Stimulated activated CD4-positive, alpha-beta T cell treated with anti-CD3 and anti-CD28 coated beads, Interleukin-2, amount 100 ng/mL, for 24 hours (primary cell): Measurements from ENCODE around the gene ANTXR2.
A peak's percentile ranks its signal among the peaks of the same experiment; 100 is the strongest.

ENCODE experiments used
- DNase-seq, 2 donors: peaks; one replicate each; pipeline ENCODE4 v3.0.0-alpha.2; 2020

ANTXR2 gene

DNA sequence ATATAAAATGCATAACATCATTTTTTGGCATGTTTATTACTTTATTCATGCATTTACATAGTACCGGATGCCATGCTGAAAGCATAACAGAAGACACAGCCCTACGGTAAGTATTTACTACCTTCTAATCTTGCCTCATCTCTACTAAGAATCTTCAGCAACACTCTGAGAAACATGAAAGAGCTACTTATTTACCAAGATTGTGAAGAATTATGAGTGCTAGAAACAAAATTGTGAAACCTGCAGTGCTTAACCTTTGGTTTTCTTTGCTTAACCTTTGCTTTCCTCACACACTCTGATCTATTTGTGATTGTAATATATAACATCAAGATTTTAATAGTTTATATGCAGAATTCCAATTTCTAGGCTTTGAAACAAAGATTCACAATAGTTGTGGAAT lies 7.4 kb downstream of the ANTXR2 start:
- DNase-seq: no peak

- no peak for DNase-seq
Observed at GRCh38 chr4:80062527-80062926, 10.5 kb downstream of the ANTXR2 start.

- DNase-seq: no peak
Observed at GRCh38 chr4:80060804-80061203, 12.2 kb downstream of the ANTXR2 start.

DNA sequence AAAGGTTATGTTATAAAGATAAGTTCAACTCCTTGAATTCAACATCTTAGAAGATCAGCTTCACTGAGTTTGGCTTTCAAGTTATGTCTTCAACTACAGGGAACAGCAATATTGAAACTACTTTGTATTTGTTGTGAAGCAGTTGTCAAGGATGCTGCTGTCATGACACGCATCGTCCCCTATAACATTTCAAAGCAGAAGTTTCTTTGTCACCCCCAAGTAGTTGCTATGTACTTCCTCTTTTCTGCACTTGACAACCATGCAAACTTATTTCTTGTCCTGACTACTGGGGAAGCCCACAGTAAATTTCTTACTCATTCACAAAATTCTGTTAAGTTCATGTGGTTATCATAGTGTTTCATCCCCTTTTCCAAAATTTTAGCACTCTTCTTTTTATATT lies 14.3 kb downstream of the ANTXR2 start:
- DNase-seq: peak in 1 of 2 donors; percentile 35

DNA sequence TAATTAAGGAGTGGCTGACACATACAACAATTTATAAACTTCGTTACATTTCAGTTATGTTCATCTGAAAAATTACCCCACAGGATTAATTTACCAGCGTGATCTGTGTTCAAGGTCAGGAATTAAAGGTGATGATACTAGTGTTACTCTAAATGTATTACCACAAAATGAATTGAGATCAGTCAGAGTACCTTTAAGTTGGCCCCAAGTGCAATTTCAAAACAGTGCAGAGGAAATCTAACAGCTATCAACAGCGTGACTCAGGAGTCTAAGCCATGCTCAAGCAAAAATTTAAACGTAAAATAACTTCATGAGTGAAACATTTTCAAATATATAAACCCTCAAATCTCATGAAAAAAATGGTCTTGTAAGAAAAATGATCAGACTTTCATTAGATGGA lies 18.7 kb downstream of the ANTXR2 start:
- no peak for DNase-seq

- no peak for DNase-seq
Observed at GRCh38 chr4:80053140-80053910, 19.7 kb downstream of the ANTXR2 start.

- DNase-seq: no peak
Observed at GRCh38 chr4:80049813-80050534, 23.1 kb downstream of the ANTXR2 start.

GRCh38 chr4:80049402-80049801 lies 23.6 kb downstream of the ANTXR2 start:
- DNase-seq: no peak

GRCh38 chr4:80045786-80046185 lies 27.2 kb downstream of the ANTXR2 start:
- DNase-seq: no peak

- DNase-seq: no peak
Observed at GRCh38 chr4:80043541-80043940, 29.5 kb downstream of the ANTXR2 start.

GRCh38 chr4:80042821-80043220 lies 30.2 kb downstream of the ANTXR2 start:
- no peak for DNase-seq

- DNase-seq: no peak
Observed at GRCh38 chr4:80037864-80038263, 35.2 kb downstream of the ANTXR2 start.

DNA sequence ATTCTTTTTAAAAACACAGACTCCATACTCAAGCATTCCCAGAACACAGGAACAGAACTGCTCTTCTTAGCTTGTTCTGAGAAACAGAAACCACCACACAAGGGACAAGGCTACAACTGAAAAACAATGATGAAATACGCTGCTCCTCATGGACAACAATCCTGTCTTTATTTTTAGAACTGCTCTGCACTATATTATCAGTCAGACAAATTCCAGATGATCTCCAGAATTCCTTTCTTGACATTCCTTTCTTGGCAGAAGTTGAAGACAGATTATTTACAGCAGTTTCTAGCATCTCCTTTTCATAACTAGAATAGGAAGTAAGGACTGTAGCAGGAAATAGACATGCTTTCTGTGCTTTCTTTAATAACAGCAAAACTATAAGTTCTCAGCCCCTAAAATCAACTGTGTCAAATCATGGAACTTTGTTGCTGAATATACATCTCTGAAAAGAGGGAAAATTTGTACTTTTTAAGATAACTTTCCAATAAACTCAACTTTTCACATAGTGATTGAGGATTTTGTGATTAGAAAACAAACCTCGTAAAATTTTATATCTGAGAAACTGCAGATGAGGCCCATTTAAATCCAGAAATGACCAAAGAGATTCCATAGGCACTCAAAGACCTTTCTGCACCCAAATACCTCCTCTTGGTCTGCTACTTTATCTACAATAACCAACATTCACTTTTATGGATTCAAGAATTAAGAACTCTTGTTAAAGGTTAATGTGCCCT lies 35.9 kb downstream of the ANTXR2 start:
- no peak for DNase-seq

DNA sequence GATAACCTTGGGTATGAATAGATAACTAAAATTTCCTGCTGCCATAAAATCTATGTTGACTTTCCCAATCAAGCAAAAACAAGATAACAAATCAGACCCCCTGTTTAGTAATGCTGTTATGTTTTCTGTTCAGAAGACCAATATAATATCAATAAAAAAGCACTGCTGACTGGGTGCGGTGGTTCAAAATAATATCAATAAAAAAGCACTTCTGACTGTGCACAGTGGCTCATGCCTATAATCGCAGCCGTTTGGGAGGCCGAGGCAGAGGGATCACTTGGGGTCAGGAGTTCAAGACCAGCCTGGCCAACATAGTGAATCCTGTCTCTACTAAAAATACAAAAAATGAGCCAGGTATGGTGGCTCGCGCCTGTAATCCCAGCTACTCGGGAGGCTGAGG lies 36.7 kb downstream of the ANTXR2 start:
- no peak for DNase-seq

- no peak for DNase-seq
Observed at GRCh38 chr4:80035336-80035735, 37.7 kb downstream of the ANTXR2 start.

- DNase-seq: no peak
Observed at GRCh38 chr4:80033581-80033980, 39.4 kb downstream of the ANTXR2 start.

DNA sequence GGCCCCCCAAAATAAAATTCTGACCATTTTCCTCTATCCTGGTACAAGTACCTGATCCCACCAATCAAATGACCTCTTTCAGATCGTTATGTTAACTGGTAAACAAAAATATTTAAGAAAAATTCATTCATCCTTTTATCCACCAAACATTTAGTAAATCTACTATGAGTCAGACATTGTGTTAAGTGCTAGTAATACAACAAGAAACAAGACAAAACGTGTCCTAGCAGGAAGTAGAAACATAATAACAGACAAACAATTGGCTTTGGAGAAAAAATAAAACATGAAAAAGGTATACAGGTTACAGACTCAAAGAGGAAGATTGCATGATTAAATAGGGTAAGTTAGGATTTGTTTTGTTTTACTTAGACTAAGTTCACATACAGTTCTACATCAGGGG lies 43.7 kb downstream of the ANTXR2 start:
- DNase-seq: no peak

DNA sequence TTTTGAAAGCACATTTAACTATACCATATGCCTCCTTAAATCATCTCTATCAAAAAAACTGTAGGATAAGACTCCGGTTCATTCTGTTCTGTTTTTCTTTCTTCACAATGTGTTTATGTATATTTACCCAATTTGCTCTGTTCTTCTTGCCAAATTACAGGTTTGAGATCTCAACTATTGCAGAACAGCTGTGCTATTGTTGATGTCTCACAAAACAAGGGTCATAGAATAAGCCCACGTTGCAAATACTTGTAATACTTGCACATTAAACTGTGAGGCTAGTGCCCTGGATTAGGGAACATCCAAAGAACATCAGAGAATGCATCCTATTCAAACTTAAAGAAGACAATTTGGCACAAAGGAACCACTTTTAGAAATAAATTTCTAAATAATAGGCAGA lies 45.4 kb downstream of the ANTXR2 start:
- no peak for DNase-seq

GRCh38 chr4:80026100-80026499 lies 46.9 kb downstream of the ANTXR2 start:
- no peak for DNase-seq

DNA sequence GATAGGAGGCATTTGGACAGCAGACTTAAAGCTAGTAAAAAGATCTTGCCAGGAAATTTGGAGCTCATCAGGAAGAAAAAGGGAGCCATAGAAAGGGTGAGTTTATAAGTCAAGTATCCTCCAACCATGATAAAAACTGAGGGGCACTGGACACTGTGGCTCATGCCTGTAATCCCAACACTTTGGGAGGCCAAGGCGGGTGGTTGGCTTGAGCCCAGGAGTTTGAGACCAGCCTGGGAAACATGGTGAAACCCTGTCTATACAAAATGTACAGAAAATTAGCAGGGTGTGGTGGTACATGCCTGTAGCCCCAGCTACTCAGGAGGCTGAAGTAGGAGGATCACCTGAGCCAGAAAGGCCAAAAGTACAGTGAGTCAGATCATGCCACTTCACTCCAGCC lies 48.7 kb downstream of the ANTXR2 start:
- no peak for DNase-seq

DNA sequence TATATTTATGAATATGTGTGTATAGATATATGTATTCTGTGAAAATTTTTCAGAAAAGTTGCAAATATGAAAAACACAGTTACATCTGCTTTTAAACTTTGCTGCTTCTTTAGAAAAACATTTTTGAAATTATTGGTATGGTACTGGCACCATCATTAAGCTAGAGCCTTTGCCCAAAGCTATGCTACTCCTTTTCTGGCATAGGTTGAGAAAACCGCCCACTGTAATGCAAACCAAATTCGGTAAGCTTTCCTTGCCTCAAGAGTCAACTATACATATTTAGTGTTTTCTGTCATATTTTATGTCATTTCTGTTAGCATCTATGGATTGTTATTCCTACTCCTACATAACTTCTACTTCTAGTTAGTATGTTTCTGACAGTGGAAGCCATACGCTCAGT lies 50.7 kb downstream of the ANTXR2 start:
- DNase-seq: no peak

DNA sequence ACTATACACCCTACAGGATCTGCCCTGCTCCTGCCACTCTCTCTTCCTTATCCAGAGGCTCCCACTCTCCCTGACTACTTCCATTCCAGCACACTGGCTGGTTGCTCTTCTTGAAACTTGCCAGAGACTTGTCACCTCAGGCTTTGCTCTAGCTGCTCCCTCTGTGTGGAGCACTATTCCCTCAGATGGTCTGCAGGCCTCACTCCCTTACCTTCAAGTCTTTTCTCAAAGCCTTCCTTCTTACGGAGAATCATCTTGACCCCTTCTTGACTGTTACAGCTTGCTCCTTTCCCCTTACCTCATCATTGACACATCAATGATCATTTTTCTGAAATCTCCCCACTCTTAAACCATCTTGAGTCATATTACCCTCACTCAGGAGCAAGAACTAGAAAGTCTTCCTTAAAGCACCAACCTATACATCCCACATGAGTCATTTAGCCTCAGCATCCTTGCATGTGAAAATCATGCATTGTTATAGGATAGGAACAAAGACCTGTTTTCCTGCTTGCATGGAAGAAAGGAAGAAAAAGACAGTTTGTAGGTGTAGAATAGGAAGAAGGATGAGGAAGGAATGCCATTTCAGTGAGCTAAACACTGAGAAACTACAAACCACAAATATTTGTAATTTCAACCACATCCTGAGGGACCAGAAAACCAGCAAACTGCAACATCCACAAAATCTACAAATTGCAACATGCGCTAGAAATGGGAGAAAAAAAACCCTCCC lies 55.7 kb downstream of the ANTXR2 start:
- DNase-seq: no peak

GRCh38 chr4:80016506-80016905 lies 56.5 kb downstream of the ANTXR2 start:
- no peak for DNase-seq
